IPS DF 4.7 (cell line): ENCODE data around the gene AKT2.

Experiments used
- DNase-seq: peaks from one replicate; pipeline ENCODE4 v3.0.0-alpha.2; 2013; ENCODE audit warnings: low spot score; ENCODE audit errors: extremely low read depth

Gene AKT2

GRCh38 chr19:40191836-40192646, 93.1 kb downstream of the AKT2 start:
- no peak for DNase-seq

DNA sequence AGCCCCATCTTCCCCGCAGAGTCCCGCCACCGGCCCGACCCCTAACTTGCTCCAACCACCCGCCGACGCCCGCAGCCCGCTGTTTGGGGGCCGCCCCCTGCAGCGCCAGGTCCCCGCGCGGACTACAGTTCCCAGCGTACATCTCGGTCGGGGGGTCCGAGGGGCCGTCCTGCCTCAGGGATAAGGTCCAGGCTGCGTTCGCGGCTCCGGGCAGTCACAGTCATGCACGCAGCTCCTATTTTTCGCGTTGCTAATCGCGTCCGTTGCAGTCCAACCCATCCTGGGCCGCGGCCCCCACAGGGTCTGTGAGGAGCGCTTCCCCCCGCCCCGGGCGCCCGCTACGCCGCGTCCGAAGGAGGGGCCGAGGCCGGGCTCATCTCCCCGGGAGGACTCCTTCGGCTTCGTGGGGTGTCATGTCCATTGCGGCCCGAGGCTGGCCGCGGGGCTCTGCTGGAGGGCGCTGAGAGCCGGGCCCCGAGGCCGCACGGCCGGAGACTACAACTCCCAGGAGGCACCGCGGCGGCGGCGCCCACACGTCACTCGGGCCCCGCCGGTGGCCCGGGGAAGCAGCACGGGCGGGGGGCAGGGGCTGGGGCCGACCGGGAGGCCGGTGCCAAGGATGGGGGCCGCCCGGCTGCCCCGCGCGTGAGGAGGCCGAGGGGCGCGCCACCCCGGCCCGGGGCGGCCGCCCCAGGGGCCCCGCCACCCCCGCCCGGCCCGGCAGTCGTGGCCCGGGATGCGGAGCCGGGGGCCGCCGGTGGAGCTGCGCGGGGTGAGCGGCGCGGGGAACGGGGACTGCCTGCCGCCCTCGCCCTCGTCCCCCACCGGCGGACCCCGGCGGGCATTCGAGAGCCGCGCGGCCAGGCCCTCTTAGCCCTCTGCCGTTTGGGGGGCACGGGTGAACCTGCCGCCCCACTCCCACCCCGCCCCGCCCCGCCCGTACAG, 94.0 kb downstream of the AKT2 start, which contains the start of gene MAP3K10:
TSS of gene MAP3K10 (plus strand) at position 536 of the 945 bp plus-strand sequence. CDS start 606 bp downstream, outside the sequence.
- no peak for DNase-seq

GRCh38 chr19:40184273-40184672, 100.9 kb downstream of the AKT2 start:
- DNase-seq, result no peak
